SK-N-SH (cell line): ENCODE measurements around the gene LAPTM4A. TPM values are rescaled to one million over a fixed set of nuclear protein-coding genes. Genes with fewer than 3 reads are reported as not detected.
A peak's percentile ranks its signal among the peaks of the same experiment; 100 is the strongest.

ENCODE experiments used
- CTCF ChIA-PET: fragments of 300-600, 350-600 bp; formaldehyde crosslinking; extraction: SDS; loops from one replicate; lab custom pipeline; 2021; lab: Yijun Ruan, JAX
- POLR2A ChIA-PET: fragments of 350-600 bp; sonication (Branson Sonifier 250); formaldehyde crosslinking; extraction: SDS; loops from one replicate; lab custom pipeline; 2020; ENCODE audit warnings: antibody characterized with exemption, inconsistent platforms; lab: Yijun Ruan, JAX
- DNase-seq: peaks from one replicate; pipeline ENCODE4 v3.0.0; 2012
- H2AFZ ChIP-seq: fragments of 200-600 bp; sonication (generic); 2 replicates; pipeline ENCODE4 v1.8.1; 2016; ENCODE audit warnings: antibody characterized with exemption, mild to moderate bottlenecking, low read depth
- H3F3A ChIP-seq: fragments of 200-600 bp; sonication (generic); replicated peaks from 2 replicates; pipeline ENCODE3; 2016; ENCODE audit warnings: antibody characterized with exemption, mild to moderate bottlenecking; ENCODE audit not compliant: insufficient read depth
- H3K27ac ChIP-seq, 2 experiments: fragments of 200-500 bp in 1 of 2; fragments of 200-600 bp in 1 of 2; sonication (Bioruptor generic) in 1 of 2; sonication (generic), shearing (Covaris generic) in 1 of 2; 2 replicates each; pipeline versions ENCODE4 v1.5.1 to v1.6.1; 2014 to 2016; ENCODE audit warnings: low read depth in 2 of 2, inconsistent platforms in 1 of 2, low read length in 1 of 2, mild to moderate bottlenecking in 1 of 2, mixed read lengths in 1 of 2
- H3K27me3 ChIP-seq: fragments of 200-600 bp; sonication (generic), shearing (Covaris generic); 2 replicates; pipeline ENCODE4 v1.6.1; 2016; ENCODE audit warnings: mixed run types; ENCODE audit not compliant: insufficient read depth
- H3K36me3 ChIP-seq, 2 experiments: fragments of 200-500 bp in 1 of 2; fragments of 200-600 bp in 1 of 2; sonication (Bioruptor generic) in 1 of 2; sonication (generic) in 1 of 2; replicated peaks in 1 of 2; 2 replicates each; pipeline versions ENCODE3 to v1.5.1; 2014 to 2016; ENCODE audit warnings: low read length in 1 of 2, mild to moderate bottlenecking in 1 of 2; ENCODE audit not compliant: insufficient read depth in 2 of 2, control insufficient read depth in 1 of 2
- H3K4me1 ChIP-seq, 2 experiments: fragments of 200-500 bp in 1 of 2; fragments of 200-600 bp in 1 of 2; sonication (Bioruptor generic) in 1 of 2; sonication (generic), shearing (Covaris generic) in 1 of 2; 2 replicates each; pipeline versions ENCODE4 v1.5.1 to v1.6.1; 2014 to 2016; ENCODE audit warnings: low read depth in 1 of 2, low read length in 1 of 2, mixed run types in 1 of 2; ENCODE audit not compliant: insufficient read depth in 2 of 2, control insufficient read depth in 1 of 2
- H3K4me2 ChIP-seq: fragments of 200-600 bp; sonication (generic), shearing (Covaris generic); 2 replicates; pipeline ENCODE4 v1.6.1; 2017; ENCODE audit warnings: mixed run types
- H3K4me3 ChIP-seq, 2 experiments: fragments of 200-500 bp in 1 of 2; fragments of 200-600 bp in 1 of 2; sonication (Bioruptor generic) in 1 of 2; sonication (generic), shearing (Covaris generic) in 1 of 2; 2 replicates each; pipeline versions ENCODE4 v1.5.1 to v1.8.1; 2014 to 2016; ENCODE audit warnings: low read depth in 2 of 2, inconsistent platforms in 1 of 2, low read length in 1 of 2, mild to moderate bottlenecking in 1 of 2, mixed read lengths in 1 of 2, moderate library complexity in 1 of 2
- H3K79me2 ChIP-seq: fragments of 200-600 bp; sonication (generic); 2 replicates; pipeline ENCODE4 v1.8.1; 2017; ENCODE audit warnings: mild to moderate bottlenecking; ENCODE audit not compliant: insufficient read depth
- H3K9ac ChIP-seq: fragments of 200-600 bp; sonication (generic); 2 replicates; pipeline ENCODE4 v1.6.1; 2017; ENCODE audit warnings: mixed run types
- H3K9me2 ChIP-seq: fragments of 200-600 bp; sonication (generic); 2 replicates; pipeline ENCODE4 v1.6.1; 2017; ENCODE audit warnings: mixed run types
- H3K9me3 ChIP-seq: fragments of 200-600 bp; sonication (generic); 2 replicates; pipeline ENCODE4 v1.6.1; 2017; ENCODE audit warnings: mixed run types, mild to moderate bottlenecking, moderate library complexity
- H4K20me1 ChIP-seq: fragments of 200-600 bp; sonication (generic); 2 replicates; pipeline ENCODE4 v1.6.1; 2017; ENCODE audit warnings: mild to moderate bottlenecking, mixed run types; ENCODE audit not compliant: insufficient read depth
- CHD2 ChIP-seq: fragments of 150-350 bp; IDR thresholded peaks from 2 replicates; pipeline ENCODE4 v1.6.1; 2018; ENCODE audit warnings: low read length; ENCODE audit not compliant: partially characterized antibody
- CTCF ChIP-seq: fragments of 200-600 bp; sonication (generic); IDR thresholded peaks from 2 replicates; pipeline ENCODE4 v1.6.1; 2017; ENCODE audit warnings: antibody characterized with exemption, mild to moderate bottlenecking, moderate library complexity
- EP300 ChIP-seq, 2 experiments: IDR thresholded peaks; 2 replicates each; pipeline versions ENCODE4 v1.4.0 to v1.6.1; 2012; ENCODE audit warnings: borderline replicate concordance in 1 of 2, low read depth in 1 of 2, low read length in 1 of 2
- EZH2phosphoT487 ChIP-seq: fragments of 200-600 bp; sonication (generic); IDR thresholded peaks from 2 replicates; pipeline ENCODE4 v1.6.1; 2017; ENCODE audit warnings: low read depth, mixed run types, mild to moderate bottlenecking, antibody characterized with exemption, moderate library complexity, borderline replicate concordance
- FOSL2 ChIP-seq: IDR thresholded peaks from 2 replicates; pipeline ENCODE4 v1.4.0; 2012; ENCODE audit warnings: low read depth, mild to moderate bottlenecking, moderate library complexity, borderline replicate concordance
- FOXJ3 ChIP-seq: sonication (generic); formaldehyde crosslinking; IDR thresholded peaks from 2 replicates; pipeline ENCODE4 v1.5.1; 2020; ENCODE audit warnings: mild to moderate bottlenecking, missing genetic modification reagents
- FOXM1 ChIP-seq: IDR thresholded peaks from 2 replicates; pipeline ENCODE4 v1.4.0; 2012; ENCODE audit warnings: low read depth, mild to moderate bottlenecking
- GATA2 ChIP-seq: sonication (generic); formaldehyde crosslinking; IDR thresholded peaks from 2 replicates; pipeline ENCODE4 v1.5.0; 2020; ENCODE audit warnings: mild to moderate bottlenecking, missing genetic modification reagents
- JUND ChIP-seq: IDR thresholded peaks from 2 replicates; pipeline ENCODE4 v1.4.0; 2012
- MEF2A ChIP-seq: IDR thresholded peaks from 2 replicates; pipeline ENCODE4 v1.4.0; 2012; ENCODE audit warnings: low read depth, borderline replicate concordance
- MXI1 ChIP-seq: IDR thresholded peaks from 2 replicates; pipeline ENCODE4 v1.6.1; 2012; ENCODE audit warnings: mild to moderate bottlenecking, low read depth, low read length, improper control_type of control experiment
- NFIC ChIP-seq: IDR thresholded peaks from 2 replicates; pipeline ENCODE4 v1.4.0; 2012; ENCODE audit warnings: borderline replicate concordance
- NRF1 ChIP-seq: IDR thresholded peaks from 2 replicates; pipeline ENCODE4 v1.6.1; 2012; ENCODE audit warnings: low read depth, mild to moderate bottlenecking, low read length
- PBX3 ChIP-seq: IDR thresholded peaks from 2 replicates; pipeline ENCODE4; 2012
- RAD21 ChIP-seq: IDR thresholded peaks from 2 replicates; pipeline ENCODE4 v1.6.1; 2012; ENCODE audit warnings: mild to moderate bottlenecking, low read length
- RCOR1 ChIP-seq: fragments of 150-350 bp; IDR thresholded peaks from 2 replicates; pipeline ENCODE4 v1.6.1; 2017; ENCODE audit warnings: antibody characterized with exemption, low read length
- REST ChIP-seq: IDR thresholded peaks from 2 replicates; pipeline ENCODE4 v1.6.1; 2012; ENCODE audit warnings: mild to moderate bottlenecking, low read depth, low read length, moderate library complexity
- RFX5 ChIP-seq: IDR thresholded peaks from 2 replicates; pipeline ENCODE4 v1.6.1; 2012; ENCODE audit warnings: mild to moderate bottlenecking, improper control_type of control experiment, low read length
- SIN3A ChIP-seq: IDR thresholded peaks from 2 replicates; pipeline ENCODE4 v1.6.1; 2012; ENCODE audit warnings: low read depth, mild to moderate bottlenecking, low read length, moderate library complexity, borderline replicate concordance
- SMC3 ChIP-seq: IDR thresholded peaks from 2 replicates; pipeline ENCODE4 v1.6.1; 2012; ENCODE audit warnings: low read depth, low read length, improper control_type of control experiment
- TAF1 ChIP-seq: IDR thresholded peaks from 2 replicates; pipeline ENCODE4 v1.6.1; 2012; ENCODE audit warnings: low read depth, mild to moderate bottlenecking, low read length, moderate library complexity, borderline replicate concordance
- TEAD4 ChIP-seq: IDR thresholded peaks from 2 replicates; pipeline ENCODE4 v1.4.0; 2012; ENCODE audit warnings: mild to moderate bottlenecking, borderline replicate concordance; ENCODE audit not compliant: insufficient read depth
- USF1 ChIP-seq: IDR thresholded peaks from 2 replicates; pipeline ENCODE4 v1.4.0; 2012; ENCODE audit warnings: low read depth, borderline replicate concordance
- YY1 ChIP-seq: IDR thresholded peaks from 2 replicates; pipeline ENCODE4 v1.4.0; 2012; ENCODE audit warnings: low read depth, mild to moderate bottlenecking
- WGBS: methylation state at CpG from one replicate; pipeline ENCODE4 v1.1.6; 2017; ENCODE audit warnings: low lambda C conversion rate; 5-methylcytosine and 5-hydroxymethylcytosine counted together
- polyA plus RNA-seq, 3 experiments: library from polyadenylated mRNA; depleted of rRNA; stranded (reverse); fragments of >200 nt; gene quantifications; 2 replicates each; pipeline ENCODE4 v1.2.3, GENCODE V29; 2012
- TF ChIP-seq, protein P1 (sequence below): IDR thresholded peaks from 2 replicates; pipeline ENCODE4 v1.4.0; 2012; ENCODE audit warnings: low read depth

LAPTM4A gene
- polyA plus RNA-seq, 1 of the 3 experiments (the other 2 are of a cell fraction): 306 TPM

- peaks cover 22% of the 10 kb centered on the region for H3K79me2 ChIP-seq
- ChIA-PET POLR2A (no interaction called here), CTCF (interaction anchor here (0.9 to 5.2 kb wide), 6 partner anchors 9 to 71 kb away, joined by 3 to 48 read pairs (median 6); no protein-coding TSS in a partner anchor)
- no peak overlapping the region for H3K4me2 ChIP-seq
- peaks cover 13% of the 10 kb centered on the region for H3K9me3 ChIP-seq
- H2AFZ ChIP-seq: no peak overlapping the region
- H3K36me3 ChIP-seq: peaks cover 21 to 53% of the 10 kb centered on the region in 2 experiments
- H3F3A ChIP-seq: peaks cover 19% of the 10 kb centered on the region
- no peaks in the 10 kb centered on the region for H3K27me3 ChIP-seq
- 48% methylated on average over 3 of the region's 3 CpGs for WGBS
- no peak for DNase-seq
- H3K27ac ChIP-seq: peak overlapping the region in 1 of 2 experiments; percentile 20; a peak in 2 of 4 replicates
- no peak overlapping the region for H3K9ac ChIP-seq
- H3K4me1 ChIP-seq: no peaks in the 10 kb centered on the region; a peak in 1 of 4 replicates
- no peak overlapping the region for H3K4me3 ChIP-seq
- no peaks in the 10 kb centered on the region for H3K9me2 ChIP-seq
- no peaks in the 10 kb centered on the region for H4K20me1 ChIP-seq
- TF ChIP-seq RAD21 (no peak), FOXM1 (no peak), USF1 (no peak), SIN3A (no peak), FOSL2 (peak; percentile 33; the same call in 1 of the 2 replicates), EP300 (IDR thresholded peaks at IDR 0.05; ENCODE audit: borderline replicate concordance in 1 of 2, low read depth in 1 of 2, low read length in 1 of 2) (no peak), MEF2A (no peak), RFX5 (no peak), EZH2phosphoT487 (no peak), TAF1 (no peak), SMC3 (no peak), TEAD4 (no peak), GATA2 (CRISPR knock-in tag) (no peak), NRF1 (no peak), CTCF (no peak), NFIC (no peak), REST (no peak), JUND (0 out of 2 replicates have a peak, but pooled peaks have one; percentile 26), PBX3 (0 out of 2 replicates have a peak, but pooled peaks have one; percentile 5), FOXJ3 (CRISPR knock-in tag) (no peak), YY1 (no peak), RCOR1 (no peak), CHD2 (no peak), MXI1 (no peak)
- TF ChIP-seq, protein P1, sequence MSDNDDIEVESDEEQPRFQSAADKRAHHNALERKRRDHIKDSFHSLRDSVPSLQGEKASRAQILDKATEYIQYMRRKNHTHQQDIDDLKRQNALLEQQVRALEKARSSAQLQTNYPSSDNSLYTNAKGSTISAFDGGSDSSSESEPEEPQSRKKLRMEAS: no peak
These were observed 23.6 kb downstream of the LAPTM4A start for GRCh38 chr2:20027705-20028434.
